Measurements from ENCODE around the gene WDR31. TPM values are rescaled to one million over a fixed set of nuclear protein-coding genes. Genes with fewer than 3 reads are reported as not detected.
"Not testable (repeated sequence)": the region's sequence is repeated elsewhere in the genome, so short reads cannot be mapped to it uniquely, and the experiment has no call there.

The WDR31 gene
- total RNA-seq, 2 donors from 2014 or later = 2.3 to 4.6 TPM

- DNase-seq (ENCODE audit: low spot score) = no peak
- H3K4me3 ChIP-seq = no peak overlapping the region
- H3K4me1 ChIP-seq = no peaks in the 10 kb centered on the region
- H3K27me3 ChIP-seq = no peaks in the 10 kb centered on the region
- H3K9me3 ChIP-seq = no peaks in the 10 kb centered on the region
- H3K36me3 ChIP-seq = peaks cover 14% of the 10 kb centered on the region
- TF ChIP-seq CTCF (IDR thresholded peaks at IDR 0.05) = no peak
- no peak overlapping the region for H3K27ac ChIP-seq
These were observed 29.7 kb upstream of the WDR31 start for GRCh38 chr9:113369855-113370140.

DNA sequence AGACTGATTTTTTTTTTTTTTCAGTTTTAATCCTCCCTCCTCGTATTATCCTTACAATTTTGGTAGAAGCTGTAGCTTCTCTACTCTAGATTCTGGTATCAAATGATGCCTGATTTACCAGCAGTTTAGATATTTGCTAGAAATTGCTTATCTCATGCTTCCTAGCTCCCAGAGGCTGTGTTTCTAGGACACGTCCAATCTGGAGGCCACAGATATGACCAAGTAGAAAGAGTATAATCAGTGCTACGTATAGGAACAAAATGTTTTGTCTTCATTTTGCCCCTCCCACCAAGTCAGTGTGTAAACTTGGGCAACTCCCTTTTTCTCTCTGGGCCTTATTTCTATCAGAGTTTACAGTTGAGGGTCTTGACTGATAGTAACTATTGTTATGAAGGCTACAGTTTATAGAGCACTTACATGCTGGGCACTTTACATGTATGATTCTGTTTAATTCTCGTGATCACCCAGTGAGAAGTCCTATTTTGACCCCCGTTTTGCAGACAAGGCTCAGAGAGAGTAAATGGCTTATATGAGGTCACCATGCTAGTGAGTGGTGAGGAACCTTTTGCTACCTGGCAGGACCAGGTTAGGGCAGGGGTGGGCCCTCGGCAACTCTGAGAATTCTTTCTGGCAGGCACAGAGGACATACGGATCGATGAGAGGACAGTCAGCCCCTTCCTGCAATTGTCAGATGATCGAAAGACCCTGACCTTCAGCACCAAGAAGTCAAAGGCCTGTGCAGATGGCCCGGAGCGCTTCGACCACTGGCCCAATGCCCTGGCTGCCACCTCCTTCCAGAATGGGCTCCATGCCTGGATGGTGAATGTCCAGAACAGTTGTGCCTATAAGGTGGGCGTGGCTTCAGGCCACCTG, 29.1 kb upstream of the WDR31 start:
- TF ChIP-seq CTCF (IDR thresholded peaks at IDR 0.05) = no peak

GRCh38 chr9:113368348-113368981, 28.4 kb upstream of the WDR31 start:
- Histone ChIP-seq H3K36me3 (peaks cover 4% of the 10 kb centered on the region), H3K9me3 (no peaks in the 10 kb centered on the region), H3K27ac (no peak overlapping the region), H3K27me3 (peaks cover 0 to 4% of the 10 kb centered on the region in 2 donors), H3K4me1 (no peaks in the 10 kb centered on the region), H3K4me3 (no peak overlapping the region)
- DNase-seq (ENCODE audit: low spot score) = no peak
- no peak for TF ChIP-seq CTCF (IDR thresholded peaks at IDR 0.05)

More for the DNA sequence above, 29.1 kb upstream of the WDR31 start:
- Histone ChIP-seq H3K36me3 (peaks cover 11% of the 10 kb centered on the region), H3K27ac (no peak overlapping the region), H3K27me3 (peaks cover 0 to 4% of the 10 kb centered on the region in 2 donors), H3K4me1 (no peaks in the 10 kb centered on the region), H3K4me3 (no peak overlapping the region), H3K9me3 (no peaks in the 10 kb centered on the region)
- no peak for DNase-seq (ENCODE audit: low spot score)

DNA sequence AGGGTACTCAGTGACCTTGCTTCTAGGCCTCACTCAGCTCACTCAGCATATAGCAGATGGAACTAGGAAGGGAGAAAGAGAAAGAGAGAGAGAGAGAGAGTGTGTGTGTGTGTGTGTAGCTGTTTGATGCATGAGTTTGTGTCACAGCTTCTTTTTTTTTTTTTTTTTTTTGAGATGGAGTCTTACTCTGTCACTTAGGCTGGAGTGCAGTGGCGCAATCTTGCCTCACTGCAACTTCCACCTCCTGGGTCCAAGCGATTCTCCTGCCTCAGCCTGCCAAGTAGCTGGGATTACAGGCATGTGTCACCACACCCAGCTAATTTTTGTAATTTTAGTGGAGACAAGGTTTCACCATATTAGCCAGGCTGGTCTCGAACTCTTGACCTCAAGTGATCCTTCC, 25.6 kb upstream of the WDR31 start:
- not testable (repeated sequence) for DNase-seq (ENCODE audit: low spot score); H3K4me3 ChIP-seq; H3K4me1 ChIP-seq; H3K36me3 ChIP-seq; H3K27ac ChIP-seq; H3K9me3 ChIP-seq; H3K27me3 ChIP-seq

DNA sequence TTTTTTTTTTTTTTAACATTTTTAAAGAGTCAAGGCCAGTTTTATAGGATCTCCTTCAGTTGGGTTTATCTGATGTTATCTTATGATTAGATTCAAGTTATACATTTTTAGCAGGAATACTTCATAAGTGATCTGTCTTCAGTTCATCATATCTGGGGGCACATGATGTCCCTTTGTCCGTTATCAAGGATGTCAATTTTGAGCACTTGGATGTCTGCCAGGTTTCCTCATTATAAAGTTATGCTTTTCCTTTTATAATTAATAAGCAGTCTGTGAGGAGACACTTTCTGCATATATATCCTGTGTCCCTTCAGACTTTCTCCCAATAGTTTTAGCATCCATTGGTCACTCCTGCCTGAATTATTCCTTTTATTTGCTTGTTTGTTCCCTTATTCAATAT, 24.9 kb upstream of the WDR31 start:
- Histone ChIP-seq H3K36me3 (no peaks in the 10 kb centered on the region), H3K9me3 (no peaks in the 10 kb centered on the region), H3K4me3 (no peak overlapping the region), H3K4me1 (no peaks in the 10 kb centered on the region), H3K27ac (no peak overlapping the region), H3K27me3 (peaks cover 0 to 4% of the 10 kb centered on the region in 2 donors)
- DNase-seq (ENCODE audit: low spot score) = no peak
- TF ChIP-seq CTCF (IDR thresholded peaks at IDR 0.05) = no peak

DNA sequence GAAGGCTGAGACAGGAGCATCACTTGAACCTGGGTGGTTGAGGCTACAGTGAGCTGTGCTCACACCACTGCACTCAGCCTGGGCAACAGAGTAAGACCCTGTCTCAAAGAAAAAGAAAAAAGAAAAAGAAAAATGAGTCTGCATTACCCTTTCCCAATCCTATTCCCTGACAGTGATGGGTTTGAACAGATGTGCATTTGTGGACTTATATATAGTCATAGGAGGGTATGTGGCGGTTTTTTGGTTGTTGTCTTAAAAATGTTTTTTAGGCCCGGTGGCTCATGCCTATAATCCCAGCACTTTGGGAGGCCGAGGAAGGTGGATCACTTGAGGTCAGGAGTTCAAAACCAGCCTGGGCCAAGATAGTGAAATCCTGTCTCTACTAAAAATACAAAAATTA, 23.3 kb upstream of the WDR31 start:
- no peaks in the 10 kb centered on the region for H3K36me3 ChIP-seq
- DNase-seq (ENCODE audit: low spot score) = no peak

More for the DNA sequence above, 23.3 kb upstream of the WDR31 start:
- H3K4me3 ChIP-seq = no peak overlapping the region
- H3K4me1 ChIP-seq = no peaks in the 10 kb centered on the region
- TF ChIP-seq CTCF (IDR thresholded peaks at IDR 0.05) = no peak
- no peak overlapping the region for H3K27ac ChIP-seq
- peaks cover 0 to 4% of the 10 kb centered on the region in 2 donors for H3K27me3 ChIP-seq
- H3K9me3 ChIP-seq = no peaks in the 10 kb centered on the region

Data from right atrium auricular region (tissue), 2 donors.